ENCODE data around the gene CIAO2B. TPM values are rescaled to one million over a fixed set of nuclear protein-coding genes. Genes with fewer than 3 reads are reported as not detected.

CIAO2B gene
- total RNA-seq, 1 donor from 2014 or later = 55.5 TPM

GRCh38 chr16:66911112-66911511 lies 23.1 kb downstream of the CIAO2B start:
- Mint-ChIP-seq H3K9me3 (no peaks in the 10 kb centered on the region), H3K27me3 (ENCODE audit: insufficient read depth, low read depth) (peaks cover 18% of the 10 kb centered on the region), H3K4me3 (no peak overlapping the region), H3K36me3 (no peaks in the 10 kb centered on the region), H3K27ac (no peak overlapping the region), H3K4me1 (peaks cover 26% of the 10 kb centered on the region)
- no peaks in the 10 kb centered on the region for H3K79me2 ChIP-seq (ENCODE audit: low read depth)
- no peaks in the 10 kb centered on the region for H3F3A ChIP-seq (ENCODE audit: low read depth)
- H3K4me2 ChIP-seq = no peak overlapping the region
- no peaks in the 10 kb centered on the region for H4K20me1 ChIP-seq (ENCODE audit: low read depth)
- no peak overlapping the region for H2AFZ ChIP-seq (replicated peaks)
- peaks cover 1% of the 10 kb centered on the region for H3K27me3 ChIP-seq
- no peak overlapping the region for H3K9ac ChIP-seq
- H3K4me1 ChIP-seq = no peaks in the 10 kb centered on the region
- no peak for DNase-seq (ENCODE audit: low spot score)
- no peaks in the 10 kb centered on the region for H3K36me3 ChIP-seq
- H3K4me3 ChIP-seq = no peak overlapping the region
- H3K27ac ChIP-seq = no peak overlapping the region
- H3K9me3 ChIP-seq (ENCODE audit: low read depth) = no peaks in the 10 kb centered on the region
- TF ChIP-seq EZH2 (IDR thresholded peaks at IDR 0.05) (no peak), EZH2phosphoT487 (IDR thresholded peaks at IDR 0.05) (no peak), CTCF (IDR thresholded peaks at IDR 0.05) (no peak)

GRCh38 chr16:66910175-66910940 lies 23.8 kb downstream of the CIAO2B start:
- H3K4me3 Mint-ChIP-seq = no peak overlapping the region
- no peak overlapping the region for H3K27ac ChIP-seq
- H3K4me2 ChIP-seq = no peak overlapping the region
- no peak overlapping the region for H3K4me3 ChIP-seq
- H3K36me3 Mint-ChIP-seq = no peaks in the 10 kb centered on the region
- H3K27ac Mint-ChIP-seq = no peak overlapping the region
- H3K9ac ChIP-seq = no peak overlapping the region
- H3K79me2 ChIP-seq (ENCODE audit: low read depth) = no peaks in the 10 kb centered on the region
- no peaks in the 10 kb centered on the region for H3F3A ChIP-seq (ENCODE audit: low read depth)
- no peaks in the 10 kb centered on the region for H3K9me3 ChIP-seq (ENCODE audit: low read depth)
- H3K4me1 Mint-ChIP-seq = peaks cover 32% of the 10 kb centered on the region
- H2AFZ ChIP-seq (replicated peaks) = no peak overlapping the region
- no peaks in the 10 kb centered on the region for H3K4me1 ChIP-seq
- TF ChIP-seq EZH2phosphoT487 (IDR thresholded peaks at IDR 0.05) (no peak), EZH2 (IDR thresholded peaks at IDR 0.05) (no peak), CTCF (IDR thresholded peaks at IDR 0.05) (no peak)
- H4K20me1 ChIP-seq (ENCODE audit: low read depth) = no peaks in the 10 kb centered on the region
- H3K9me3 Mint-ChIP-seq = no peaks in the 10 kb centered on the region
- peaks cover 18% of the 10 kb centered on the region for H3K27me3 Mint-ChIP-seq (ENCODE audit: insufficient read depth, low read depth)
- no peak for DNase-seq (ENCODE audit: low spot score)
- no peaks in the 10 kb centered on the region for H3K27me3 ChIP-seq
- H3K36me3 ChIP-seq = no peaks in the 10 kb centered on the region

- H2AFZ ChIP-seq (replicated peaks) = no peak overlapping the region
- H3K9me3 ChIP-seq (ENCODE audit: low read depth) = no peaks in the 10 kb centered on the region
- H3F3A ChIP-seq (ENCODE audit: low read depth) = no peaks in the 10 kb centered on the region
- no peaks in the 10 kb centered on the region for H4K20me1 ChIP-seq (ENCODE audit: low read depth)
- no peak for TF ChIP-seq EZH2phosphoT487 (IDR thresholded peaks at IDR 0.05)
- no peak for TF ChIP-seq CTCF (IDR thresholded peaks at IDR 0.05)
- TF ChIP-seq EZH2 (IDR thresholded peaks at IDR 0.05) = no peak
- Mint-ChIP-seq H3K27ac (no peak overlapping the region), H3K9me3 (no peaks in the 10 kb centered on the region), H3K36me3 (no peaks in the 10 kb centered on the region), H3K4me3 (no peak overlapping the region), H3K4me1 (peaks cover 31% of the 10 kb centered on the region), H3K27me3 (ENCODE audit: insufficient read depth, low read depth) (peaks cover 16% of the 10 kb centered on the region)
- no peak overlapping the region for H3K4me3 ChIP-seq
- DNase-seq (ENCODE audit: low spot score) = no peak
- H3K4me2 ChIP-seq = no peak overlapping the region
- H3K36me3 ChIP-seq = no peaks in the 10 kb centered on the region
- no peaks in the 10 kb centered on the region for H3K4me1 ChIP-seq
- H3K27me3 ChIP-seq = no peaks in the 10 kb centered on the region
- H3K27ac ChIP-seq = no peak overlapping the region
- no peaks in the 10 kb centered on the region for H3K79me2 ChIP-seq (ENCODE audit: low read depth)
- no peak overlapping the region for H3K9ac ChIP-seq
Observed at GRCh38 chr16:66908762-66909559, 25.2 kb downstream of the CIAO2B start.
